ENCODE results near the gene KCP. TPM values are rescaled to one million over a fixed set of nuclear protein-coding genes. Genes with fewer than 3 reads are reported as not detected.

KCP gene
- total and polyA plus RNA-seq, 2 donors (not counting 1 experiment from before 2014, with no cell fraction given): 2.3 to 3.8 TPM

GRCh38 chr7:128922496-128923410, 12.2 kb upstream of the KCP start:
- ATAC-seq (ENCODE audit: low read depth) (no peak), DNase-seq (no peak)
- no peak overlapping the region for H3K4me2 ChIP-seq (replicated peaks; ENCODE audit: low read depth, low read length, poor library complexity, severe bottlenecking)
- no peak overlapping the region for H3K27ac ChIP-seq (ENCODE audit: low read length in 2 of 2)
- Mint-ChIP-seq H3K27me3 (peaks cover 4% of the 10 kb centered on the region), H3K4me3 (no peak overlapping the region), H3K27ac (no peak overlapping the region), H3K9me3 (ENCODE audit: insufficient read depth) (no peaks in the 10 kb centered on the region), H3K4me1 (peaks cover 7% of the 10 kb centered on the region)
- intact Hi-C loops (cut with micrococcal nuclease): no loop called here
- no peaks in the 10 kb centered on the region for H4K20me1 ChIP-seq (ENCODE audit: control insufficient read depth, insufficient read depth, low read length, poor library complexity, severe bottlenecking)
- H3K9ac ChIP-seq (ENCODE audit: low read length): no peak overlapping the region
- no peak overlapping the region for H2AFZ ChIP-seq (ENCODE audit: insufficient read depth, low read depth, low read length, poor library complexity, severe bottlenecking)
- WGBS (ENCODE audit: insufficient coverage): 95% methylated on average over 13 of the region's 16 CpGs
- H3K4me3 ChIP-seq (ENCODE audit: control extremely low read depth in 1 of 5, extremely low read depth in 1 of 5, insufficient read depth in 1 of 5, low read depth in 2 of 5, low read length in 4 of 5): no peak overlapping the region
- H3K36me3 ChIP-seq (replicated peaks in 1 of 2; ENCODE audit: control extremely low read depth in 1 of 2, control insufficient read depth in 1 of 2, extremely low read depth in 1 of 2, insufficient read depth in 2 of 2, low read length in 1 of 2): no peaks in the 10 kb centered on the region
- TF ChIP-seq CTCF (IDR thresholded peaks at IDR 0.05) (no peak), EZH2 (IDR thresholded peaks at IDR 0.05; ENCODE audit: borderline replicate concordance, insufficient read depth, low read depth, low read length, poor library complexity, severe bottlenecking) (no peak)
- POLR2A ChIA-PET: interaction anchor here (1.3 kb wide), 1 partner anchor 10 kb away, joined by 4 read pairs; no protein-coding TSS in a partner anchor
- H3K79me2 ChIP-seq (ENCODE audit: control insufficient read depth, insufficient read depth, low read length): no peaks in the 10 kb centered on the region
- no peaks in the 10 kb centered on the region for H3K27me3 ChIP-seq (replicated peaks in 1 of 4; ENCODE audit: control extremely low read depth in 1 of 4, control insufficient read depth in 3 of 4, insufficient read depth in 4 of 4, low read length in 3 of 4)
- no peaks in the 10 kb centered on the region for H3K9me3 ChIP-seq (ENCODE audit: control extremely low read depth in 1 of 3, control insufficient read depth in 2 of 3, insufficient read depth in 1 of 3, low read length in 2 of 3)
- no peaks in the 10 kb centered on the region for H3K4me1 ChIP-seq (ENCODE audit: control insufficient read depth in 2 of 2, insufficient read depth in 2 of 2, low read length in 2 of 2)
- CTCF ChIA-PET: interaction anchor here (1.1 kb wide), 1 partner anchor 169 kb away, joined by 3 read pairs; no protein-coding TSS in a partner anchor

GRCh38 chr7:128921866-128922440, 11.4 kb upstream of the KCP start:
- H3K9me3 ChIP-seq (ENCODE audit: control extremely low read depth in 1 of 3, control insufficient read depth in 2 of 3, insufficient read depth in 1 of 3, low read length in 2 of 3): no peaks in the 10 kb centered on the region
- no peak for TF ChIP-seq CTCF (IDR thresholded peaks at IDR 0.05)
- H3K4me3 Mint-ChIP-seq: no peak overlapping the region
- H3K9ac ChIP-seq (ENCODE audit: low read length): no peak overlapping the region
- no peaks in the 10 kb centered on the region for H3K27me3 ChIP-seq (replicated peaks in 1 of 4; ENCODE audit: control extremely low read depth in 1 of 4, control insufficient read depth in 3 of 4, insufficient read depth in 4 of 4, low read length in 3 of 4)
- no peak overlapping the region for H2AFZ ChIP-seq (ENCODE audit: insufficient read depth, low read depth, low read length, poor library complexity, severe bottlenecking)
- no peaks in the 10 kb centered on the region for H3K36me3 ChIP-seq (replicated peaks in 1 of 2; ENCODE audit: control extremely low read depth in 1 of 2, control insufficient read depth in 1 of 2, extremely low read depth in 1 of 2, insufficient read depth in 2 of 2, low read length in 1 of 2)
- H3K79me2 ChIP-seq (ENCODE audit: control insufficient read depth, insufficient read depth, low read length): no peaks in the 10 kb centered on the region
- H3K27ac ChIP-seq (ENCODE audit: low read length in 2 of 2): no peak overlapping the region
- no peak overlapping the region for H3K4me2 ChIP-seq (replicated peaks; ENCODE audit: low read depth, low read length, poor library complexity, severe bottlenecking)
- ATAC-seq (ENCODE audit: low read depth) (no peak), DNase-seq (no peak)
- peaks cover 4% of the 10 kb centered on the region for H3K27me3 Mint-ChIP-seq
- intact Hi-C loops (cut with micrococcal nuclease): no loop called here
- WGBS (ENCODE audit: insufficient coverage): 83% methylated on average over 7 of the region's 9 CpGs
- CTCF ChIA-PET: no interaction called here
- no peaks in the 10 kb centered on the region for H3K4me1 ChIP-seq (ENCODE audit: control insufficient read depth in 2 of 2, insufficient read depth in 2 of 2, low read length in 2 of 2)
- no peaks in the 10 kb centered on the region for H3K9me3 Mint-ChIP-seq (ENCODE audit: insufficient read depth)
- POLR2A ChIA-PET: interaction anchor here (1.3 kb wide), 1 partner anchor 11 kb away, joined by 4 read pairs; no protein-coding TSS in a partner anchor
- no peaks in the 10 kb centered on the region for H4K20me1 ChIP-seq (ENCODE audit: control insufficient read depth, insufficient read depth, low read length, poor library complexity, severe bottlenecking)
- peaks cover 7% of the 10 kb centered on the region for H3K4me1 Mint-ChIP-seq
- no peak overlapping the region for H3K4me3 ChIP-seq (ENCODE audit: control extremely low read depth in 1 of 5, extremely low read depth in 1 of 5, insufficient read depth in 1 of 5, low read depth in 2 of 5, low read length in 4 of 5)
- no peak overlapping the region for H3K27ac Mint-ChIP-seq
